NCI-H2196 (cell line): ENCODE measurements around the gene SLC6A3.
"Not testable (repeated sequence)": the region's sequence is repeated elsewhere in the genome, so short reads cannot be mapped to it uniquely, and the experiment has no call there.

ENCODE experiments used
- DNase-seq: peaks from one replicate; lab custom pipeline; 2025; ENCODE audit not compliant: unreplicated experiment; lab: John Stamatoyannopoulos, UW

SLC6A3 gene

DNA sequence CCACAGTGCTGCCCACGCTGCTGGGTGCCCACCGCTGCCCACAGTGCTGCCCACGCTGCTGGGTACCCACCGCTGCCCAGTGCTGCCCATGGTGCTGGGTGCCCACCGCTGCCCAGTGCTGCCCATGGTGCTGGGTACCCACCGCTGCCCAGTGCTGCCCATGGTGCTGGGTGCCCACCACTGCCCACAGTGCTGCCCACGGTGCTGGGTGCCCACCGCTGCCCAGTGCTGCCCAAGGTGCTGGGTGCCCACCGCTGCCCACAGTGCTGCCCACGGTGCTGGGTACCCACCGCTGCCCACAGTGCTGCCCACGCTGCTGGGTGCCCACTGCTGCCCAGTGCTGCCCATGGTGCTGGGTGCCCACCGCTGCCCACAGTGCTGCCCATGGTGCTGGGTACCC lies 22.7 kb downstream of the SLC6A3 start:
- DNase-seq, result not testable (repeated sequence)

DNA sequence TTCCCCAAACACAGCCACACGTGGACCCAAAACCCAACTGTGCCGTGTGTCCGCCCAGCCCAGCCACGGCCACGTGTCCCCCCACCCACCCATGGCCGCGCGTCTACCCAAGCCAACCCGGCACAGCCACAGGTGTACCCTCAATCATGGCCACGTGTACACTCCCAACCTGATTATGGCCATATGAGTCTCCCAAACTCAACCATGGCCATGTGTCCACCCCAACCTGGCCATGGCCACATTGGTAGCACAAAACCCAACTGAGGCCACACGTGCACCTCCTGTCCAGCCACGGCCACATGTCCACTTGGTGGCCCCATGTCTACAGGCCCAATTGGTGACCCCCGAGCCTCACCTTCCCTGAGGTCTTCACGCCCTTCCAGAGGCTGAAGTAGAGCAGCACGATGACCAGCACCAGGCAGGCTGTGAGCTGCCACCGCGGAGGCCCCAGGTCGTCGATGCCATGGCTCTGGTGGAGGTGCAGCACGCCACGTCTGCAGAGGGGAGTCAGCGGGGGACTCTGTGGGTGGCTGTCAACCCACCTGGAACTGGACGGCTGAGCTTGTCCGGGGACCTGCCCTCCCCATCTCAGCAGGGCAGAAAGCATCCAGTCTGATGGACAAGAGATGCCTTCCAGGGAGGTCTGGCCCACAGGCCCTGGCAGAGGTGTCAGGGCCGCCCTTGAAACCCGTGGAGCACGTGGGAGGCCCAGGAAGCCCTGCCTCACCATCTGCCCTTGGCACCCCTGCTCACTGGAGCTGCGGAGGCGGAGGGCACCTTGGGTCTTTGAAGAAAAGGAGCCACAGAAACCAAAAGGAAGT lies 23.5 kb downstream of the SLC6A3 start:
- DNase-seq, result no peak

DNA sequence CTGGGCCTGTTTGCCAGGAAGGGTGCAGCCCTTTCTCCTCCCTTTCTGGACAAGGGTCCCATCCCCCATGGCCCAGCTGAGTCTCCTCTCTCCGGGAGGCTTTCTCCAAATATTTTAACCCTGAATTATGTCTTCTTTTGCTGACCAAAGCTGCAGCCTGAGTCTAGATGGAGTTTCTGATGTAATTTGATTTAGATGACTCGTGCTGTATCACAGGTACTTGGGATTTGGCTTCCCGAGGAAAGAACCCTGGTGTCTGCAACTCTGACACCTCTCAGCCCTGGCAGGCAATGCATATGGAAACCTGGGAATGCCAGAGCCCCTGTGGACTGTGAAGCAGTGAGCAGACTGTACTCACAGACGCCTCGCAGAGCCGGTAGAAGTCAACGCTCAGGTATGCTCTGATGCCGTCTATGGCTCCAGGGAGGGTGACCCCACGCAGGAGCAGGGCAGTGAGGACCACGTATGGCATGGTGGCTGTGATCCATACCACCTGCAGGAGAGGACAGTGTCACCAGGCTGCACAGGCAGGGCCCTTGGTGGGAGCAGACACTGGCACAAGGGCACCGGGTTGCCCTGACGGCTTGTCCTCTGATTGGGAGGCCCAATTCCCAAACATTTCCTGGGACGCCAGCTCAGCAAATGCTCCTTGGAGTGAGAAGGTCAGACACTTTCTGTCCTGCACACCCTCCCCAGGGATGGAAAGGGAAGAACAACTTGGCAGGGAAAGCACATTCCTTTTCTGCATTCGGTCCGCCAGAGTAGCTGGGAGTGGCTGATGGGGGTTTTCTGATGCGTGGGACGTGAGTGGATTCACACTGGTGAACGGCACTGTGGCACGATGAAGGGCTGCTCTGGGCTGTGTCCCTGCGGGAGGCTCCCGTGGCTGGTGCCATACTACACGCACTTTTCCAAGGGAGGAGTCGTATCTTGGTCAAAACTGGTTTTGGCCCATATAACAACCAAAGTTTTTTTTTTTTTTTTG lies 24.7 kb downstream of the SLC6A3 start:
- no peak for DNase-seq

DNA sequence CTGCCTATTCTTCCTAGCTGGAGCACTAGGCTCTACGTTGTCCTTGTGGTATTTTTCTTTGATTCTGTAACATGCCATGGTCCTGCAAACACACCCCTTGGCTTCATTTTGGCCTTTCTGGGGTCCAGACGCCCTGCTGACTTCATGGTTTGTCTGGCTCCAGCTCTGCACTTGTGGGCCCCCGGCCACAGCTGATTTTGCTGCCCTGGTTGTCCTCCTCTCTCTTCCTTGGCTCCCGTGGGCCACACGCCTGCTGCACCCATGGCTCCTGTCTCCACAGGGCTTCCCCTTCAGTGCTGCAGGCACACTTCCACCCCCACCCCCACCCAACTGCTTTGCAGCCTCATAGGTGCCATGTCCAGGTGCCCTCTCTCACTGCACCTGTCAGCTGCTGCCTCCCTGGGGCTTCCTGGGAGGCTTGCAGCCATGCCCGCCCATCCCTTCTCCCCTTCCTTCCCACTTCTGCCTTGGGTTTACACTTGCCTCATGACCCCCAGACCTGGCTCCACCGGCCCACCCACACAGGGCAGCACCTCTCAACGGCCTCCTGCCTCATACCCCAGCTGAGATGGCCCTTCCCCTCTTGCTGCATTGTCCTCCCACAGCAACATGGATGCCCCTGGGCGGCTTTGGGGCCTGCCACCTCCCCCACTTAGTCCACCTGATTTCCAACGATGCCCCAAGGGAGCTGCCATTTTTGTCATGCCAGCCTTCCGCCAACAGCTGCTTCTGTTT lies 25.6 kb downstream of the SLC6A3 start:
- no peak for DNase-seq

DNA sequence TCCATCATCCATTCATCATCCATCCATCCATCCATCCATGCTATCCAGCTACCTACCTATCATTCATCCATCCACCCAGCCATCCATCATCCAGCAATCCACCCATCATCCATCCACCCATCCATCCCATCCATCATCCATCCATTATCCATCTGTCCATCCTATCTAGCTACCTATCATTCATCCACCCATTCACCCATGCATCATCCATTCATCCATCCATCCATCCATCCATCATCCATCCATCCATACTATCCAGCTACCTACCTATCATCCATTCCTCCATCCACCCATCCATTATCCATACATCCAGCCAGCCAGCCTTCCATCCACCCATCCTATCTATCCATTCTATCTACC lies 26.3 kb downstream of the SLC6A3 start:
- no peak for DNase-seq

DNA sequence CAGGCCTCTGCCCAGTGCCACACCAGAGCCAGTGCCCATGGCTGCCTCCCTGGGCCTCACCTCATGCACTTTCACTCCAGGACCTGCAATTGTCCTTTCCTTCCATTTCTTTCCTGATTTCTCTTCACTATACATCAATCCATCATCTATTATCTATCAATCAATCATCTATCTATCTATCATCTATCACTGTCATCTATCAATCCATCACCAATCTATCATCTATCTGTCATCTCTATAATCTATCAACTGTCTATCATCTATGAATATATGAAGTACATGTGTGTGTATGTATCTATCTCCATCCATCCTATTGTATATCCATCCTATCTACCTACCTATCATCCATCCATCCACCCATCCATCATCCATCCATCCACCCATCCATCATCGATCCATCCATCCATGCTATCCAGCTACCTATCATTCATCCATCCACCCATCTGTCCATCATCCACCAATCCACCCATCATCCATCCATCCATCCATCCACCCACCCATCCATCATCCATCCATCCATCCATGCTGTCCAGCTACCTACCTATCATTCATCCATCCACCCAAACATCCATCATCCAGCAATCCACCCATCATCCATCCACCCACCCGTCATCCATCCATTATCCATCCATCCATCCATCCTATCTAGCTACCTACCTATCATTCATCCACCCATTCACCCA lies 26.9 kb downstream of the SLC6A3 start:
- no peak for DNase-seq

DNA sequence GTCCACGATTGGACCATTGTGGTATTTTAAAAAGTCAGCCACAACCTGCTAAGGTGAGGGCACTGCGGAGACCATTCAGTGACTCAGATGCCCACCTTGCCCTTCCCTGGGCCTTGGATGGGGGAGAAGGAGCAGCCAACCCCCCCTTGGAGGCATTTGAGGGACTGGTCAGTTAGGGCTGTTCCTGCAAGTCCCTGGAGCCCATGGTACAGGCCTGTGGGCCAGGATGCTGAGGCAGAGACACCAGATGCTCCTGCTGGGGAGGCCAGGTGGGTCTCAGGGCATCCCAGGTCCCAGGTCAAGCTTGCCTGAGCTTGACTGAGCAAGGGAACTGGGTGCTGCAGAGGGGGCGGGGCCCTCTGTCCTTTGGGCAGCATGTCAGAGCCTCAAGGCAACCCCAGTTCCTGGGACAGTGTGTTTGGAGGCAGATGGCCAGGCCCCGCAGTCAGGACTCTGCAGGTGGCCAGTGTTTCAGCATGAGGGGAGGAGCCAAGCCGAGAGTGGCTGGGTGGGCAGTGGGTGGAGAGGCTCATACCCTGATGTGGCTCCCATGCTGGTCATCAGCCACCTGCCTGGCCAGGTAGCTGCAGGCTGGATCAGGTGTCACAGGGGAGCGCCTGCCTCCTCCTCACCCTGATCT lies 27.5 kb downstream of the SLC6A3 start:
- DNase-seq, result no peak

DNA sequence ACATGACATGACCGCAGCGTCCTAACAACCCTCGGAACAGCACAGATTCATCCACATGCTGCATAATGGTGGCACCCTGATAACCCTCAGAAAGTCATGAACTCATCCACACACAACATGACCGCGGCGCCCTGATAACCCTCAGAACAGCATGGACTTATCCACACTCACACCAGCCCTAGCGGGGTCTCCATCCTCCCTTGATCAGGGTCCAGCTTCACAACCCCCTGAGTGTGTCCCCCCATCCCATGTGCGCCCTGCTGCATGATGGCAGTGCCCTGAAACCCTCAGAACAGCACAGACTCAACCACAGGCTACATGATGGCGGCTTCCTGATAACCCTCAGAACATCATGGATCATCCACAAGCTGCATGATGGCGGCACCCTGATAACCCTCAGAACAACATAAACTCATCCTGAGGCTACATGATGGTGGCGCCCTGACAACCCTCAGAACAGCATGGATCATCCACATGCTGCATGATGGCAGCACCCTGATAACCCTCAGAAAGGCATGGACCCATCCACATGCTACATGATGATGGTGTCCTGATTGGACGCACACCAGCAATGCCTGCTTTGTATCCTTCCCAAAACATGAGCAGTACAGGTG lies 28.3 kb downstream of the SLC6A3 start:
- DNase-seq, result no peak

DNA sequence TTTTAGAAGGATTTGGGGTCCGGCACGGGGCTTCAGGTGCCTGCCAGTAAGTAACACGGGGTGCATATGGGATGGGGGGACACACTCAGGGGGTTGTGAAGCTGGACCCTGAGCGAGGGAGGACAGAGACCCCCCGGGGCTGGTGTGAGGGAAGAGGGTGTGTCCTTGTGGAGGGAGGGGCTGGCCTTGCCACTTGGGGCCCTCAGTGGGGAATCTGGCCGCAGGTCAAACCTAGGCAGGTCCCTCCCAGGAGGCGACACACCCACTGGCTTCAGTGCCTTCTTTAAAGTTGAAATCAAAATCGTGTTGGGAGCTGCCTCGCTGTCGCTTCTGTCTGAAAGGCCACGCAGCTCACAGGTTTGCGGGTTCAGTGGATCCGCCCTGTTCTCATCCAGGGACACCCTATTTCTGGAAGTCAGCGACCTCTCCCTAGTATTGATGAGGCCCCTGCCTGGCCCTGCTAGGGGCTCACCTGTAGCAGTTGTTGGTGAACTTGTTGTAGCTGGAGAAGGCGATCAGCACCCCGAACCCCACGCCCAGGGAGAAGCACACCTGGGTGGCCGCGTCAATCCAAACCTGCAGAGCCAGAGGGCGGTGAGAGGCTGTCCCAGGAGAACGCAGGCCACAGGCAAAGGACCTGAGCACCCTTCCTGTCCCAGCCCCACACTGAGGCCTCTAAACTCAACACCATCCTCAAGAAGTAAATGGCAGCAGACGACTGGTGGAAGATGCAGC lies 29.4 kb downstream of the SLC6A3 start:
- no peak for DNase-seq

DNA sequence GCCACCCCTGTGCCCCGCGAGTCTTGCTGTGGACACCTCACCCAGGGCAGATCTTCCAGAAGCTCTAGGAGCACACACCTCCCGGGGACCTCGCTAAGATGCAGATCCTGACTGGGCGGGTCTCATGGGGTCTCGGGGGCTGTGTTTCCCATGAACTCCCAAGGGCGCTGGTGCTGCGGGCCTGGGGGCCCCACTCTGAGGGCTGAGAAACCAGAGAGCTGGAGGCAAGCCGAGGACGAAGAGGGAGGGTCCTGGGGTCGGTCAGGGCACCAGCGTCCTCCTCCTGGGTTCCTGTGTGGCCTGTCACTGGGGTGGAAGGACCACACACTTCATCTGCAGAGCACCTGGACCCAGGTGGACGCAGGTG lies 30.2 kb downstream of the SLC6A3 start:
- no peak for DNase-seq

DNA sequence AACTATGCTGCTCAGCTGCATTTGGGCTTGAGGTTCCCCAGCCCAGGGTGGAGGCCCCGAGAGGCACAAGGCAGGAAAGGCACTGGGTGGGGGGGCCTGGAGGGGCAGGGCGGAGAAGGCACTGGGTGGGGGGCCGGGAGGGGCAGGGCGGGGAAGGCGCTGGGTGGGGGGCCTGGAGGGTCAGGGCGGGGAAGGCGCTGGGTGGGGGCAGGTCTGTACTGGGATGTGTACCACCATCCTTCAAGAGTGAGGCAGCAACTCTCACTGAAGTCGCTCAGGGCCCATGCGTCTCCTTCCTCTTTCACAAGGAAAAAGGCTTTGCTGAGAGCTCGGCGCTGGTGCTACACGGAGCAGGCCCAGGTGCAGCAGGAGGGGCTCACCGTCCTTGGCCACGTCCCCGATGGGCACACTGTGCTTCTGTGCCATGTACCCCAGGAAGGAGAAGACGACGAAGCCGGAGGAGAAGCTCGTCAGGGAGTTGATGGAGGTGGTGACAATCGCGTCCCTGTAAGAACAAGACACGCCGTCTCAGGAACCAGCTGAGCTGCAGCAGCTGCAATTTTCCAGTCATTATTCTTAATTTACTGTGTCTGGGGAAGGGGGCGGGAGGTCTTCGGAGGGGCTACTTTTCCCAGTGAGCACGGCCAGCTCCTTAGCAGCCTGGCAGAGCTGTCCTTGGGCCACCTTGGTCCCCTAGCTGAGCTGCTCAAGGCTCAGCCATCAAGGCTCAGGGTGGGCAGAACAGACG lies 30.8 kb downstream of the SLC6A3 start:
- DNase-seq, result no peak

DNA sequence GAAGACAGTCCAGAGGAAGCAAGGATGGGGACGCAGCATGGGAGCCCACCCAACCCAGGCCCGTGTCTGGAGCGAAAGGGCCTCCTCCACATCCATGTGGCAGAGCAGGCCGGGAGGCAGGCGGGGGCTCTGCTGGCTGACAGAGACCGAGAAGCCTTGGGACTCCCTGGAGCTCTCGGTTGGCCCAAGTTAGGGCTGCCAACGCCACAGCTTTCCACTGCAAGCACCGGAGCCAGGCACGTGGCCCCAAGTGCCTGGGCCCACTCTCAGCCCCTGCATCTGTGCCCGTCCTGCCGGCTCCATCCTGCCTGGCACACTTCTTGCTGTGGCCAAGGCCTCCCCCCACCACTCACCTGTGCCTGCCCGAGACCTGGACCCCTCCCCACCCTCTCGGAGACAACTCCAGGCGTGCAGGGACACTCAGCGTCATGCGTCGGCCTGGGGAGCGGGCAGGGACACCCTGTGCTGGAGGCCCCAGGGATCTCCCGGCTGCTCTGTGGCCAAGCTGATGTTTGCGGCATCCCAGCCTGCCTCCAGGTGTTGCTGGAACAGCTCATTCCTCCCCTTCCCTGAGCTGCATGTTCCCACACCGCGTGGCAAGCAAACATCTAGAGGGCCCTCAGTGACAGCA lies 31.5 kb downstream of the SLC6A3 start:
- DNase-seq, result no peak

DNA sequence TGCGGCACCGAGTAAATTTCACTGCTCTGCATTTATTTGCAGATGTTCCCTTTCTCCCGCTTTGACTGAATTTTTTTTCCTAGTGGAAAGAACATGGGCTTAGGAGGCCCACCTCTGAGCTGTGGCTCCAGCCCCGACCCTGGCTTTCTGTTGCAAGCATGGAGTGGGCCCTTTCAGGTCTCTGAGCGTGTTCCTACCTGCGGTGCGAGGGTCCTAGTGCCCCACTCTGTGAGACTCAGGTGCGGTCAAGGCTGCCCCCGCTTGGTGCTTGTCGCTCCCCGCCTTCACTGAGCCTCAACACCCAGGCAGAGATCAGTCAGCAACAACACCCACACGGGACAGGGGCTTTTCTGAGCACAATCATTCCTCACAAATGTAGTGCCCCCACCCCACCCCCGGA lies 32.0 kb downstream of the SLC6A3 start:
- DNase-seq, result no peak

DNA sequence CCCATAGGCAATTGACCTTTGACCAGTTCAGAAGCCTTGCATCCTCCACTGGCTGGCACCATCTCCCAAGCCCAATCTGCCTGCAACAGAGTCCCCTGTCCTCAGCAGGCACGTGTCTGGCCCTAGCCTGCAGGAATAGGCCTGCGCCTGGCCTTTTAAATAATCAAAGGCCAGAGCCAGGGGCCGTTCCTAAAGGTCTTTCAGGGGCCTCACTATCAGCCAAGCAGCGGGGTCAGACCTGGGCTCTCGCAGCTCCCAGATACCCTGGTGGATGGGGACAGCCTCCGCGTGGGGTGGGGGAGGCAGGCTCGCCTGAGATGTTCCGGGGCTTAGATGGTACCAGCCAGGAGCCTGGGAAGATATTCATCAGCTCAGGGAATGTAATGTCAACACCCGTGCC lies 32.6 kb downstream of the SLC6A3 start:
- no peak for DNase-seq

DNA sequence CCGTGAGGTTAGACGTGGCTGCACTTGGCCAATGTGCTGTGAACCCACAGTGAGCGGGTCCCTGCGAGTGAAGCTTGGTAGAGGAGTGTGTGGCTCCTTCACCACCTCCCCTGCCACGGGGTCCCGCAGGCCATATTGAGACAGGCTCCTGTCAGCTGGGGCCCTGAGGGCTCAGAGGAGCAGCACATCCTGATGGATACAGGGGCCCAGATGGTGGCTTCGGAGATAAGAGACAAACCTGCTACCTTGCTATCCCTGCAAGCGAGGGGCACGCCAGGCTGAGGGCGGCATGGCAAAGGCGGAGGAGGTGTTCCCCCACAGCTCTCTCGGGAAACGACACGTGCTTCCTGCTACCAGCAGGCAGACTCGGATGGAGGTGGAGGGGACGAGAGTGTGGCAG lies 33.1 kb downstream of the SLC6A3 start:
- no peak for DNase-seq

DNA sequence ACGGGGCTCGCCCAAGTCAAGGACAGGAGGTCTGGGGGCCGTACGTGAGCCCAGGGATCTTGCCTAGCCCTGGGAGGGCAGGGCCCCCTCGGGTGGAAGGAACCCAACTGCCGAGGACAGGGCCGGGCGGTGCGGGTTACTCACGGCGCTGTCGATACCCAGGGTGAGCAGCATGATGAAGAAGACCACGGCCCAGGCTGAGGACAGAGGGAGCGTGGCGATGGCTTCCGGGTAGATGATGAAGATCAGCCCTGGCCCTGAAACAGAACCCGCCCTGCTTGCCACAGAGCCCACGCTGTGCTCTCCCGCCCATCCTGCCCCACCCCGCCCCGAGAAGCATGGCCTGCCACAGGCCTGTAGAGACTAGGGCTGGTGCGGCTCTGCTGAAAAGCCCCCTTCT lies 34.1 kb downstream of the SLC6A3 start:
- DNase-seq, result no peak

DNA sequence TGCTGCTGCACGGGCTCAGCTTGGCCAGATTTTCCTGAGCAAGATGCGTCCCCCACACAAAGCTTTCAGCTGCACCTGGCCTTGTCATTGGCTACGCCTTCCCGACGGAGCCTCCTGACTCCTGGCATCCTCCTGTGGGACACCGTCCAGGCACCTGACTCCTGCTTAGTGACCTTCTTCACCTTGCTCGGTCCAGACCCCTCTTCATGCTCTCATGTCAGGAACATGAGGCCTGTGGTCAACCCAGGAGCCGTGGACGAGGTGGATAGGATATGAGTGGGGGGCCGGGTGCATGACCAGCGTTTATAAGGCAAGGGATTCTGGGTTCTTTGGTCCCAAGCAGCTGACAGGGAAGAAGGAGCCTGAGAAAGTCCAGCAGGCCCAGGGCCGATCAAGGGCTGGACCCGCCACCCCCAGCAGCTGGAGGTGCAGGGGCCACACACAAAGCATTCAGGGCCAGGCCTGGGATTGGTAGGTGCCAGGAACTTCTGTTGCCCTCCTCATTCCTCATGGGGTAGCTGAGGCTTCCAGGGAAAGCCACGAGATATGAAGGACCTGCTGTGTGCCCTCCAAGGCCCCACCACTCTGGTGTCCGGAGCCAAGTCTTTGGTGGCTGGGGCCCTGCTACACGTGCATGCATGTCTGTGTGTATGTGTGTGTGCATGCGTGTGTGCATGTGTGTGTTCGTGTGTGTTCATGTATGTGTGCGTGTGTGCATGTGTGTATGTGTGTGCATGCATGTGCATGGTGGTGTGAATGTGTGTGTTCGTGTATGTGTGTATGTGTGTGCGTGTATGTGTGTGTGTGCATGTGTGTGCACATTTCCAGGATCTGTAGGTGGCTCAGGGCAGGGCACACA lies 34.9 kb downstream of the SLC6A3 start:
- no peak for DNase-seq
